ENCODE measurements around the gene HDAC4.
"Not testable (repeated sequence)": the region's sequence is repeated elsewhere in the genome, so short reads cannot be mapped to it uniquely, and the experiment has no call there.

The HDAC4 gene

GRCh38 chr2:239184968-239185903, 215.6 kb downstream of the HDAC4 start:
- DNase-seq (ENCODE audit: low read depth): no peak

- DNase-seq (ENCODE audit: low read depth): no peak
Measured at GRCh38 chr2:239184179-239184578, 216.6 kb downstream of the HDAC4 start.

- no peak for DNase-seq (ENCODE audit: low read depth)
Measured at GRCh38 chr2:239182981-239183791, 217.6 kb downstream of the HDAC4 start.

GRCh38 chr2:239181903-239182581, 218.8 kb downstream of the HDAC4 start:
- no peak for DNase-seq (ENCODE audit: low read depth)

GRCh38 chr2:239181074-239181902, 219.5 kb downstream of the HDAC4 start:
- no peak for DNase-seq (ENCODE audit: low read depth)

- no peak for DNase-seq (ENCODE audit: low read depth)
Measured at GRCh38 chr2:239180526-239181073, 220.2 kb downstream of the HDAC4 start.

GRCh38 chr2:239179851-239180371, 220.9 kb downstream of the HDAC4 start:
- no peak for DNase-seq (ENCODE audit: low read depth)

GRCh38 chr2:239178954-239179353, 221.9 kb downstream of the HDAC4 start:
- no peak for DNase-seq (ENCODE audit: low read depth)

GRCh38 chr2:239178484-239178883, 222.3 kb downstream of the HDAC4 start:
- DNase-seq (ENCODE audit: low read depth): no peak

- DNase-seq (ENCODE audit: low read depth): no peak
Measured at GRCh38 chr2:239177908-239178307, 222.9 kb downstream of the HDAC4 start.

- DNase-seq (ENCODE audit: low read depth): no peak
Measured at GRCh38 chr2:239177325-239177724, 223.5 kb downstream of the HDAC4 start.

- not testable (repeated sequence) for DNase-seq (ENCODE audit: low read depth)
Measured at GRCh38 chr2:239176138-239176803, 224.5 kb downstream of the HDAC4 start.

GRCh38 chr2:239175181-239175580, 225.6 kb downstream of the HDAC4 start:
- no peak for DNase-seq (ENCODE audit: low read depth)

GRCh38 chr2:239173301-239173700, 227.5 kb downstream of the HDAC4 start:
- no peak for DNase-seq (ENCODE audit: low read depth)

GRCh38 chr2:239171643-239172042, 229.2 kb downstream of the HDAC4 start:
- DNase-seq (ENCODE audit: low read depth): no peak

- no peak for DNase-seq (ENCODE audit: low read depth)
Measured at GRCh38 chr2:239169311-239170048, 231.3 kb downstream of the HDAC4 start.

GRCh38 chr2:239168575-239168974, 232.2 kb downstream of the HDAC4 start:
- DNase-seq (ENCODE audit: low read depth): no peak

GRCh38 chr2:239167766-239168444, 232.9 kb downstream of the HDAC4 start:
- no peak for DNase-seq (ENCODE audit: low read depth)
